Natural killer cell (primary cell): ENCODE data around the gene TAF12. TPM values are rescaled to one million over a fixed set of nuclear protein-coding genes. Genes with fewer than 3 reads are reported as not detected.

Source experiments
- ATAC-seq, 3 donors: fragments of 150-1000 bp in 2 of 3; fragments of 200-7000 bp in 1 of 3; cut with Tn5 transposase; 1 replicate in 1 of 3; 2 replicates in 2 of 3; pipeline ENCODE4 v1.10.0; 2021; ENCODE audit warnings: mild to moderate bottlenecking in 2 of 3, moderate library complexity in 2 of 3
- DNase-seq, 2 donors: peaks; one replicate each; pipeline versions ENCODE4 v3.0.0 to v3.0.0-alpha.2; 2013 to 2021; ENCODE audit warnings: mixed read lengths in 1 of 2
- H3K27ac ChIP-seq: one replicate; pipeline ENCODE4 v1.5.1; 2013; ENCODE audit warnings: mild to moderate bottlenecking, low read length
- H3K27me3 ChIP-seq: one replicate; pipeline ENCODE4 v1.6.1; 2013; ENCODE audit warnings: low read length; ENCODE audit not compliant: control insufficient read depth, insufficient read depth
- H3K36me3 ChIP-seq: one replicate; pipeline ENCODE4 v1.6.1; 2013; ENCODE audit warnings: low read length; ENCODE audit not compliant: control insufficient read depth, insufficient read depth
- H3K4me1 ChIP-seq: one replicate; pipeline ENCODE4 v1.6.1; 2013; ENCODE audit warnings: low read length; ENCODE audit not compliant: control insufficient read depth, insufficient read depth
- H3K4me3 ChIP-seq: one replicate; pipeline ENCODE4 v1.5.1; 2013; ENCODE audit warnings: low read length
- H3K9me3 ChIP-seq: one replicate; pipeline ENCODE4 v1.6.1; 2013; ENCODE audit warnings: low read length; ENCODE audit not compliant: control insufficient read depth, insufficient read depth
- H3K27ac Mint-ChIP-seq, 2 donors: one replicate each; pipeline ENCODE4 v1.8.0; 2022; ENCODE audit warnings: mild to moderate bottlenecking in 2 of 2, mixed read lengths in 2 of 2, moderate library complexity in 1 of 2
- H3K27me3 Mint-ChIP-seq, 2 donors: one replicate each; pipeline ENCODE4 v1.8.0; 2022; ENCODE audit warnings: low read depth in 2 of 2, mixed read lengths in 2 of 2
- H3K36me3 Mint-ChIP-seq: one replicate; pipeline ENCODE4 v1.8.0; 2022; ENCODE audit warnings: mixed read lengths
- H3K4me1 Mint-ChIP-seq, 2 donors: one replicate each; pipeline ENCODE4 v1.8.0; 2022; ENCODE audit warnings: mixed read lengths in 2 of 2
- H3K4me3 Mint-ChIP-seq: one replicate; pipeline ENCODE4 v1.8.0; 2022; ENCODE audit warnings: mild to moderate bottlenecking, moderate library complexity, mixed read lengths
- H3K9me3 Mint-ChIP-seq, 2 donors: one replicate each; pipeline ENCODE4 v1.8.0; 2022; ENCODE audit warnings: mixed read lengths in 2 of 2
- CTCF ChIP-seq: fragments of 200-600 bp; IDR thresholded peaks from one replicate; pipeline ENCODE4 v1.8.0; 2022; ENCODE audit warnings: antibody characterized with exemption
- WGBS: methylation state at CpG from one replicate; pipeline ENCODE4 v1.1.7; 2013; ENCODE audit warnings: missing lambda C conversion rate; ENCODE audit not compliant: insufficient coverage; 5-methylcytosine and 5-hydroxymethylcytosine counted together
- intact Hi-C: fragments of 100-400 bp; cut with micrococcal nuclease; formaldehyde crosslinking; loops from one replicate; pipeline ENCODE4 v1.14.2; 2022
- total RNA-seq, 4 donors: library from RNA; stranded (reverse); fragments of 120-200 nt in 1 of 4; gene quantifications; one replicate each; pipeline versions ENCODE4 v1.2.3 to v1.2.4, GENCODE V29; 2013 to 2022

Gene TAF12
- total RNA-seq, 3 donors from 2014 or later (not counting 1 experiment from before 2014, with no cell fraction given) = 17.9 to 23.8 (median 23.1) TPM

- Histone ChIP-seq H3K9me3 (no peaks in the 10 kb centered on the region), H3K36me3 (peaks cover 32% of the 10 kb centered on the region), H3K4me3 (no peak overlapping the region), H3K27ac (peak overlapping the region; percentile 3), H3K4me1 (peaks cover 27% of the 10 kb centered on the region), H3K27me3 (no peaks in the 10 kb centered on the region)
- Mint-ChIP-seq H3K9me3 (no peaks in the 10 kb centered on the region), H3K36me3 (peaks cover 16% of the 10 kb centered on the region), H3K4me3 (peak overlapping the region; percentile 92), H3K27me3 (peaks cover 0 to 3% of the 10 kb centered on the region in 2 donors), H3K4me1 (peaks cover 38 to 41% of the 10 kb centered on the region in 2 donors), H3K27ac (peak overlapping the region; percentile 83 to 89)
- DNase-seq = peak in 1 of 2 donors; percentile 21
- no peak for ATAC-seq
- no peak for TF ChIP-seq CTCF
- intact Hi-C loops = no loop called here
- WGBS = 78% methylated on average over 1 of the region's 1 CpG
These were observed 63.5 kb downstream of the TAF12 start for GRCh38 chr1:28579401-28579800.

GRCh38 chr1:28578696-28579218 is 64.1 kb downstream of the TAF12 start:
- H3K27me3 ChIP-seq = no peaks in the 10 kb centered on the region
- peaks cover 34% of the 10 kb centered on the region for H3K36me3 ChIP-seq
- no peak for TF ChIP-seq CTCF
- WGBS = 83% methylated on average over 6 of the region's 6 CpGs
- DNase-seq (peak in 1 of 2 donors; percentile 11), ATAC-seq (no peak)
- H3K9me3 ChIP-seq = no peaks in the 10 kb centered on the region
- no peak overlapping the region for H3K4me3 Mint-ChIP-seq
- H3K9me3 Mint-ChIP-seq = no peaks in the 10 kb centered on the region
- H3K4me1 ChIP-seq = peaks cover 27% of the 10 kb centered on the region
- peak overlapping the region in 1 of 2 donors; percentile 62 for H3K27ac Mint-ChIP-seq
- peaks cover 16% of the 10 kb centered on the region for H3K36me3 Mint-ChIP-seq
- H3K4me1 Mint-ChIP-seq = peaks cover 38 to 41% of the 10 kb centered on the region in 2 donors
- peaks cover 0 to 3% of the 10 kb centered on the region in 2 donors for H3K27me3 Mint-ChIP-seq
- intact Hi-C loops = no loop called here
- no peak overlapping the region for H3K4me3 ChIP-seq
- H3K27ac ChIP-seq = no peak overlapping the region

GRCh38 chr1:28577738-28578536 is 64.9 kb downstream of the TAF12 start:
- Histone ChIP-seq H3K27ac (no peak overlapping the region), H3K27me3 (no peaks in the 10 kb centered on the region), H3K4me3 (no peak overlapping the region), H3K9me3 (no peaks in the 10 kb centered on the region), H3K36me3 (peaks cover 39% of the 10 kb centered on the region), H3K4me1 (peaks cover 25% of the 10 kb centered on the region)
- no peak for TF ChIP-seq CTCF
- ATAC-seq = no peak
- H3K36me3 Mint-ChIP-seq = peaks cover 16% of the 10 kb centered on the region
- H3K4me1 Mint-ChIP-seq = peaks cover 34 to 38% of the 10 kb centered on the region in 2 donors
- H3K9me3 Mint-ChIP-seq = no peaks in the 10 kb centered on the region
- intact Hi-C loops = no loop called here
- DNase-seq = peak in 1 of 2 donors; percentile 25
- H3K4me3 Mint-ChIP-seq = no peak overlapping the region
- peak overlapping the region; percentile 62 for H3K27ac Mint-ChIP-seq
- H3K27me3 Mint-ChIP-seq = no peaks in the 10 kb centered on the region
- 87% methylated on average over 6 of the region's 6 CpGs for WGBS
